ENCODE results near the gene EIF3B.
"Not testable (repeated sequence)": the region's sequence is repeated elsewhere in the genome, so short reads cannot be mapped to it uniquely, and the experiment has no call there.

Gene EIF3B

GRCh38 chr7:2350055-2350454 is 4.6 kb upstream of the EIF3B start:
- DNase-seq: no peak

- no peak for DNase-seq
Observed at GRCh38 chr7:2350861-2351260, 3.8 kb upstream of the EIF3B start.

DNA sequence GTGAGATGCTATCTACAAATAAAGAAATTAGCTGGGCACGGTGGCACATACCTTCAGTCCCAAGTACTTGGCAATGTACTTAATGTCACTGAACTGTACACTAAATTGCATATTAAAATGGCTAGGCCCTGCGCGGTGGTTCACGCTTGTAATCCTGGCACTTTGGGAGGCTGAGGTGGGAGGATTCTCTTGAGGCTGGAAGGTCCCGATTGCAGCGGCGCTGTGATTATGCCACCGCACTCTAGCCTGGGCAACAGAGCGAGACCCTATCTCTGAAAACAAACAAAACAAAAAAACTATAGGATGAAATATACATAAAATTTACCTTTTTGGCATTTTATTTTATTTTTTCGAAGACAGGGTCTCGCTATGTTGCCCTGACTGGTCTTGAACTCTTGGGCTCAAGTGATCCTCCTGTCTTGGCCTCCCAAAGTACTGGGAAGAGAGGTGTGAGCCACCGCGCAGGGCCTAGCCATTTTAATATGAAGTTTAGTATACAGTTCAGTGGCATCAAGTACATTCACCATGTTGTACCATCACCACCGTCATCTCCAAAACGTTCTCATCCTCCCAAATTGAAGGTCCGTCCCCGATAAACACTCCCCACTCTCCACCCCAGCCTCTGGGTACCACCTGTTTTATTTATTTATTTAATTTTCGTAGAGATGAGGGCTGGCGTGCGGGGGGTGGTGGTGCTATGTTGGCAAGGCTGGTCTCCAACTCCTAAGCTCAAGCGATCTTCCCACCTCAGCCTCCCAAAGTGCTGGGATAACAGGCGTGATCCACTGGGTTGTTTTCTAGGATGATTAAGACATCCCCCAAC is 1.3 kb upstream of the EIF3B start:
- DNase-seq: no peak

DNA sequence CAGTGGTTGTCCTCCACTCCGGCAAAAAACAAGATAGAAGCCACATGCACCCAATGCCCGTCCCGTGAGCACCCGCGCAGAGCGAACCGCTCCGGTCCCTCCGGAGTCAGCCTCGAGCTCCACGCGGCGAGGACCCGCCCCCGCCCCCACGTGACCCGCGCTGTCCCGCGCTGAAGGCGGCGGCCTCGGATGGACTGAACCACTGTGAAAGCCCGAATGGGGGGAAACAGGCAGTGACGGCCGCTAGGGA is 766 bp upstream of the EIF3B start:
- peak; percentile 89 to 92 for DNase-seq

- DNase-seq: peak in 1 of 2 donors; percentile 3
Observed at GRCh38 chr7:2354939-2355704, 495 bp downstream of the EIF3B start.

- DNase-seq: no peak
Observed at GRCh38 chr7:2355705-2356008, 1.0 kb downstream of the EIF3B start.

GRCh38 chr7:2357165-2357564 is 2.5 kb downstream of the EIF3B start:
- no peak for DNase-seq

- no peak for DNase-seq
Observed at GRCh38 chr7:2357571-2357970, 2.9 kb downstream of the EIF3B start.

DNA sequence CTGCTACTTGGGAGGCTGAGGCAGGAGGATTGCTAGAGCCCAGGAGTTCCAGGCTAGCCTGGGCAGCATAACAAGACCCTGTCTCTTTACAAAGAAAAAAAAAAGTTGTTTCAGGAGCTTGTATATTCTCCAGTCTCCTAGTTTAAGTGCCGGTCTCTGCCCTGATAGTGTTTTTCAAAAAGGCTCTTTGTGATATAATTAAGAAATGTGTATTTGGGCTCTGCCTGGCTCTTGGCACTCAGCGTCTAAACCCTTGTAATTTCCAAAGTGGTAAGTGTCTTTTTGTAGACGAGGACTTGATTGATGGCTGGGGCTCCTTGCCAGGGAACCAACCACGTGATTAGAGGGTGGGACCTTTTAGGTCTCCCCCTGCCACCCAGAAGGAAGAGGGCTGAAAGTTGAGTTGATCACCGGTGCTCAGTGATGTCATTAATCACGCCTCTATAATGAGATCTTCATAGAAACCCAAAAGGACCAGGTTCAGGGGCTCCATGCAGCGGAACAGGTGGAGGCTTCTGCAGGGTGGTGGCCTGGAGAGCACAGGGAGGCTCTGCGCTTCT is 4.4 kb downstream of the EIF3B start:
- DNase-seq: no peak

DNA sequence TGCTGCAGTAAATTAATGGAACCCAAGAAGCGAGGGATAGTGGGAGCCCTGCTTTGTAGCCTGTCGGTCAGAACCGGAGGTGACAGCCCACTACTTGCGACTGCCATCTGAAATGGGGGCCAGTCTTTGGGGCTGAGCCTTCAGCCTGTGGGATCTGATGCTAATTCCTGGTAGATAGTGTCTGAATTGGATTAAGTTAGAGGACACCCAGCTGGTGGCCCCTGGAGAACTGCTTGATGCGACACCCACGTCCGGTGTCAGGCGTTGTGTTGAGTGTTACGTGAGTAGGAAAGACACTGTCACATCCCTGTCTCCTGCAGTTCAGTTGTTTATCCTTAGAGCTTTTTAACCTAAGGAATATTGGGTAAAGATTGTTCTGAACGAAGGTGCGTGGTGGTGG is 5.0 kb downstream of the EIF3B start:
- no peak for DNase-seq

DNA sequence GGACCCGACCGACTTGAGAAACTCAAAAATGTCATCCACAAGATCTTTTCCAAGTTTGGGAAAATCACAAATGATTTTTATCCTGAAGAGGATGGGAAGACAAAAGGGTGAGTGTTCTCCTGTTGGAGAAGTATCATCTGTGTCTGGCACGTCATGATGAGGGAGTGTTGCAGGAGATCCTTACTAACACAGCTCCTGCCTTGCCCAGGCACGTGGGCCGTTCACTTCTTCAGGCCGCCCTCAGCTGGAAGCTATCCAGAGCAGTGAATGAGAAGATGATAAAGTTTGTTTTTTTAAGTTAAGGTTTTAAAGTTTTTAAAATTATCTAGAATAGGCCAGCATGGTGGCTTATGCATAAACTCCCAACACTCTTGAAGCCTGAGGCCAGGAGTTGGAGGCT is 6.2 kb downstream of the EIF3B start:
- no peak for DNase-seq

- DNase-seq: no peak
Observed at GRCh38 chr7:2362385-2363088, 7.9 kb downstream of the EIF3B start.

DNA sequence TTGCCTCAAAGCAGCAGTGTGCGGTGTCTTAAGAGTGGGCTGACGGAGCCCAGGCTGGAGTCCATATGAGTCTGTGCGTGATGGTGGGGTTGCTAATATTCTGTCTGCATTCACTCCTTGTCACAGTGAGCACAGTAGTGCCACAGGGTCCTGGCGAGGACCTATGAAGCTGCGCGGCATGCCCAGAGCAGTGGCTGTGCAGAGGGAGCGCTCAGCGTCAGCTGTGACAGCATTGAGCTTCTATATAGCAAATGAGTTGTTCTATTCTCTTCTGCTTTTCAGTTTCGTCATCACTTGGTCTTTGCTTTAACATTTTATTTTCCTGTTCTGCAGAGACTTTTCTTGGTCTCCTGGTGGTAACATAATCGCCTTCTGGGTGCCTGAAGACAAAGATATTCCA is 14.5 kb downstream of the EIF3B start:
- no peak for DNase-seq

DNA sequence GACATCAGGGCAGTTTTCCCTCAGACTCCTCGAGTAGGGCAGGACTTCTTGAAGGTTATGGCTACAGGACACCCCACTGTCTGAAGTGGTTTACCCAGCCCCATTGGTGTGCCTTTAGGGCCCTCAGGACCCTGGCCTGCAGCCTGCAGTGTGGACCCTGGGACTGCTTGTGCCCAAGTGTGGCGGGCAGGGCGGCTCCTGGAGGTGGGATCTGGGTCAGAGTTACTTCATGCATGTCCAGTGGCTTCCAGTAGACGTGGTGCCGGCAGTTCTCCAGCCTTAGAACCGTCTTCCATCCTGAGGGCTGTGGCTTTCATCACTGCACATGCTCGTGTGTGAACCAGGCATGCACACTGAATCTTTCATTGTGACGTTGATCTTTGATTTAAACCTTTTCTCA is 16.7 kb downstream of the EIF3B start:
- DNase-seq: no peak

- DNase-seq: no peak
Observed at GRCh38 chr7:2372724-2373123, 18.1 kb downstream of the EIF3B start.

DNA sequence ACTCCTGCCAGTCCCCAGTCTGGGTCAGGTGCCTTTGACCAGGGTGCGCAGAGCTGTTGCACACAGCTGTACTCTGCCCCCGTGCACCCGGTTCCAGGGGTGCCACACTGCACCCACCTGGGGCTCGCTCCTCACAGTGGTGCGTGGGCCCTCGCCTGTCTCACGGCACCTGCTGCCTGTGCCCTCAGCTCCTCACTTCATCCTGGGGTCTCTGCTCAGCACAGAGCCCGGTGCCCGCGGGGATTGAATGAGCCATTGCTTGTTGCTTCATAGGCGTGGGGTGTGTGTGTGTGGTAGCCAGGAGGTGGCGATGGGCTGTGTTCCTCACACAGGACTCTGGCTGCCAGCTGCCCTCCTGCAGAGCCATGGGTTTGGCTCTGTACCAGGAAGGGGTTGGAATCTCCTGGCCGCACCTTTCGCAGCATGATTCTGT is 18.5 kb downstream of the EIF3B start:
- no peak for DNase-seq

- DNase-seq: no peak
Observed at GRCh38 chr7:2373646-2374045, 19.0 kb downstream of the EIF3B start.

- no peak for DNase-seq
Observed at GRCh38 chr7:2374401-2374800, 19.8 kb downstream of the EIF3B start.

DNA sequence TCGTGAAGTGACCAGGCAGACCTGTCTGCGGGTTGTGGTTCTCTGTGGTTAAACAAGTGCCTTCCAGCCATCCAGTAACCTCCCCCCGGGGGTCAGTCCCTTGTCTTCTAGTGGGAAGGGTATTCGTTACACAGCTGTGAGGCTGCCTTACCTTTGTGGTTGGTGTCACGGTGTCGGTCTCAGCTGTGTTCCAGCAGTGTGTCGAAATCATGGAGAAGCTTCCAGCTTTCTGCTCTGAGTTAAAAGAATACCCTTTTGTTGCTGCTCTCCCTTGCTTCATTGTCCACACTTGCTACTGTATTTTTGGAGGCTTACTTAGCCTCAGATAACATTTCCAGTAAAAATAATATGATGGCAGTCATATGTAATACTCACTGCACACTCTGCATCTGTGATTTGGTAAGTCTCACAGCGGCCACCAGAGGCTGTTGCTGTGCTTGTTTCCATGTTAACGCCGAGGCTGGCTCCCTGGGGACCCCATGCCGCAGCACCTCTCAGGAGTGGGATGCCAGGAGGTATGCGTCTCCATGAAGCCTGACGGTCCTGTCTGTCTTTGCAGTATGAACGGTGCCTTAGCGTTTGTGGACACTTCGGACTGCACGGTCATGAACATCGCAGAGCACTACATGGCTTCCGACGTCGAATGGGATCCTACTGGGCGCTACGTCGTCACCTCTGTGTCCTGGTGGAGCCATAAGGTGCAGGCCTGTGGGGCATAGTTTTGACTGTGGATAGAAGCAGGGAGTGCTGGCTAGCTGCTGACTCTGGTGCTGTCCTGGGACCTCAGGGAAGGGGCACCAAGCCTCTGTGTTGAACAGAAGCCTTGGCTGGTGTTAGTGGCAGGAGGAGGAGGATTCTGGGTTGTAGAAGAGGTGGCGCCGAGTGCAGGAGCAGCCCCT is 20.5 kb downstream of the EIF3B start:
- no peak for DNase-seq

DNA sequence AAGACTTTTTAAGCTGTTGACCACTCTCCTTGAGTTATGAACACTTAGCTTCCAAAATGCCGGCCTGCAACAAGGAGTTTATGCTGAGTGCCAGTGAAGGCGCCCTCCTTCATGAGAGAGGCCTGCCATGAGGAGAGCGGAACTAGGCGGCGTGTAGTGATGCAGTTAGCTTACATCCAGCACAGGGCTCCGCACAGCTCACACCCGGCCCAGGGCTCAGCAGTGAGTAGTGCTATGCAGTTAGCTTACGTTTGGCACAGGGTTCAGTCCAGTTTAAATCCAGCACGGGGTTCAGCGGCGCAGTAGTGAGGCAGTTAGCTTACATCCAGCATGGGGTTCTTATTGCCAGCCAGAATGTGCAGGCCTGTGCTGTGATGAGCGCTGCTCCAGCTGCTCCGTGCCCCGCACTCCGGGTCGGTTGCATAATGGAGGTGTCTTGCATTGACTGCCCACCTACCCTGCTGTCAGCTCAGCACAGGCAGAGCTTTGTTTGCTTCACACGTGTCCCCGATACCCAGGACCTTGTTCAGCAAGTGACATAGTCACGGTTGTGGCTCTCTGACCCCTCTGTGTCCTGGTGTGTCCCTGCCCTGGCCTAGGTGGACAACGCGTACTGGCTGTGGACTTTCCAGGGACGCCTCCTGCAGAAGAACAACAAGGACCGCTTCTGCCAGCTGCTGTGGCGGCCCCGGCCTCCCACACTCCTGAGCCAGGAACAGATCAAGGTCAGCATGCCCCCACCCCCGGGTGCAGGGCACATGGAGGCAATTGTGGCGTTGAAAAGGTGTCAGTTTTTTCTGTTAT is 21.9 kb downstream of the EIF3B start:
- DNase-seq: no peak

DNA sequence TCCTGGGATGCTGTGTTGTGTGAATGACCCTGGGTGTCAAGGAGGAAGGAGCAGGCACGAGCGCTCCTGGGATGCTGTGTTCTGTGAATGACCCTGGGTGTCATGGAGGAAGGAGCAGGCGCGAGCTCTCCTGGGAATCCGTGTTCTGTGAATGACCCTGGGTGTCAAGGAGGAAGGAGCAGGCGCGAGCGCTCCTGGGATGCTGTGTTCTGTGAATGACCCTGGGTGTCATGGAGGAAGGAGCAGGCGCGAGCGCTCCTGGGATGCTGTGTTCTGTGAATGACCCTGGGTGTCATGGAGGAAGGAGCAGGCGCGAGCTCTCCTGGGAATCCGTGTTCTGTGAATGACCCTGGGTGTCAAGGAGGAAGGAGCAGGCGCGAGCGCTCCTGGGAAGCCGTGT is 22.9 kb downstream of the EIF3B start:
- DNase-seq: not testable (repeated sequence)

DNA sequence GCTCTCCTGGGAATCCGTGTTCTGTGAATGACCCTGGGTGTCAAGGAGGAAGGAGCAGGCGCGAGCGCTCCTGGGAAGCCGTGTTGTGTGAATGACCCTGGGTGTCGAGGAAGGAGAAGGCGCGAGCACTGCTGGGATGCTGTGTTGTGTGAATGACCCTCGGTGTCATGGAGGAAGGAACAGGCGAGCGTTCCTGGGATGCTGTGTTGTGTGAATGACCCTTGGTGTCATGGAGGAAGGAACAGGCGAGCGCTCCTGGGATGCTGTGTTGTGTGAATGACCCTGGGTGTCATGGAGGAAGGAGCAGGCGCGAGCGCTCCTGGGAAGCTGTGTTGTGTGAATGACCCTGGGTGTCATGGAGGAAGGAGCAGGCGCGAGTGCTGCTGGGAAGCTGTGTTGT is 23.5 kb downstream of the EIF3B start:
- DNase-seq: not testable (repeated sequence)

All from CD4-positive, alpha-beta T cell treated with Interferon alpha-2 for 1 hour (primary cell).